ENCODE data around the gene PRKN.
"Not testable (repeated sequence)": the region's sequence is repeated elsewhere in the genome, so short reads cannot be mapped to it uniquely, and the experiment has no call there.

Gene PRKN

DNA sequence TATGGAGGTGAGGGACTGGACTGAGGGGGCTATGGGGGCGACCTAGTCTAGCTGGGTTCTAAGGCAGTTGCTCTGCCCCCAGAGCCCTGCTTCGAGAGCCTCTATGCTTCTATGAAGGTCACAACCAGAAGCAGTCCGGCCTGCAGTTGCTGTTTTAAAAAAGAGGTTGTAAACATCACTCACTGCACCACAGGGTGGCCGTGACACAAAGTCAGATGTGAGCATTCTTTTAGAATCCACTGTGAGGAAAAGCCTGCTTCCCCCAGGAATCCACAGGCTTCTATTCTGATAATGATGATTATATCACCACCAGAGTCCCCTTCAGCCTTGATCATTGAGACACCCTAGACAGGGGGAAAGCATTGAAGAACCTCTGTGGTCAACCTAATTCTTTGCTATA is 1224.0 kb downstream of the PRKN start:
- no peak for DNase-seq

DNA sequence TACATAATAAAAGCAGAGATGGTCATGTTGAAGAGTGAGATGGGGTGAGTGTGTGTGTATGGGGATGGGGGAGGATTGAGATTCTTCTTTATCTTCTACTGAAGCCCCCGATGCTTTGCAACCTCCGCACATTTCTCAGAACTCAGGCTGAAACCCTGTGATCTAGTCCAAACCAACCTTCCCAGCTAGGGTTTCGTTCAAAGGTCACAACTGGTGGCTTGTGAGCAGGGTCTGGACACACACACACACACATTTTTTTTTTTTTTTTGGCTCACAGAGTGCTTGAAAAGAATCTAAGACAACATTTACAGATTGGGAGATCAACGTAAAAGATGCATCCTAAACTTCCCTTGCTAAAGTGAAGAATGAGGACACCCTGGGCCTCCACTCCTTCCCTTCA is 1228.7 kb downstream of the PRKN start:
- DNase-seq: no peak

DNA sequence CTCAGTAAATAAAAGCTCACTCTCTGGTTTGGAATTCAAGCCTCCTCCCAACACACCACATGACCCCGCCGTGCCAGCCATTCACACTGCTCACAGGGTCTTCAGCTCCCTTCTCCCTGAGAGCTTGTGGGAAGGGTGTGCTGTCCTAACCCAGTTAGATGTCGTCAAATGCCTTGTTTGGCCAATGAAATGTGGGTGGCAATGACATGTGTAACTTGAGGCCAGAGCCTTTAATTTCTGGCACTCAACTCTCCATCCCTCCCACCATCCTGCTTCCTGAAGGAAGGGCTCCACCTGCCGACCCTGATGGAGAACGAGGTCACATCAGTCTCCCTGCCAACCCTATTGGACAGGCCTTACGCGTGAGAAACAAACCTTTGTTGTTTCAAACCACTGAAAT is 1229.2 kb downstream of the PRKN start:
- peak in 1 of 2 experiments; percentile 4 for DNase-seq

DNA sequence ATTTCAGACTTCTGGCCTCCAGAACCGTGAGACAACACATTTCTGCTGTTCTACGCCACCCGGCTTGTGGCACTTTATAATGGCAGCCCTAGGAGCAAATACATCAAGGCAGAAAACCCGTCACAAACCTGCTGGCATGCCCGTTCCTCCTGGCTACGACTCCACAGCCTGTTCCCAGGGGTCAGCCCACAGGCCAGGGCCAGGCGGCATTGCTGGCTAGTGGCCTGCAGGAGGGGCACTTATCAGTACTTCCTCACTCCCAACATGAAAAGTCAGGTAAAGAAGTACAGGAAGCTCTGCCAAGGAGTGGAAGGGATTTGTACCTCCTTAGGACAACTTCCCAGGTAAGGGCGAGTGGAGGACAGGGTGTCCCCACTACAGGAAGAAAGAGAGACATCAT is 1230.6 kb downstream of the PRKN start:
- no peak for DNase-seq

DNA sequence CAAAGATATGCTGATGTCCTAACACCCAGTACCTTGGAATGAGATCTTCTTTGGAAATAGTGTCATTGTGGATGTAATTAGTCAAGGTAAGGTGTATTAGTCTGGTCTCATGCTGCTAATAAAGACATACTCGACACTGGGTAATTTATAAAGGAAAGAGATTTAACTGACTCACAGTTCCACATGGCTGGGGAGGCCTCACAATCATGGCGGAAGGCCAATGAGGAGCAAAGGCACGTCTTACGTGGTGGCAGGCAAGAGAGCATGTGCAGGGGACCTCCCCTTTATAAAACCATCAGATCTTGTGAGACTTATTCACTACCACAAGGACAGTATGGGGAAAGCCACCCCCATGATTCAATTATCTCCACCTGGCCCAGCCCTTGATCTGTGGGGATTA is 1231.3 kb downstream of the PRKN start:
- not testable (repeated sequence) for DNase-seq

DNA sequence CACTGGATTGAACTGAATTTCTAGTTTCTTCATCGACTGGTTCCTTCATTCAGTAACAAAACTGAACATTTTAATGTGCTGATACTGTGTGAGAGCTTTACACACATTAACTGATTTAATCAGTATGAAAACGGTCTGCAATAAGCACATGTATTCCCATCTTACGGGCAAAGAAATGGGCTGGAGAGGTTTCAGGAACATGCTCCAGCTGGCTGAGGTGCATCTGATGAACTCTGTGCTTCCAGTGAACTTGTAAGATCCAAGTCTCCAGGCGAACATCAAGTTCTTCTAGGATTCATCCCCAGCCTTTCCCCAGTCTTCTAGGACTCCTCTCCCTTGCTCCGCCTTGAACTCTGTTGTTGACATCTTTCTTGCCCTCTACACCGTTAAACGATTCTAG is 1233.0 kb downstream of the PRKN start:
- no peak for DNase-seq

DNA sequence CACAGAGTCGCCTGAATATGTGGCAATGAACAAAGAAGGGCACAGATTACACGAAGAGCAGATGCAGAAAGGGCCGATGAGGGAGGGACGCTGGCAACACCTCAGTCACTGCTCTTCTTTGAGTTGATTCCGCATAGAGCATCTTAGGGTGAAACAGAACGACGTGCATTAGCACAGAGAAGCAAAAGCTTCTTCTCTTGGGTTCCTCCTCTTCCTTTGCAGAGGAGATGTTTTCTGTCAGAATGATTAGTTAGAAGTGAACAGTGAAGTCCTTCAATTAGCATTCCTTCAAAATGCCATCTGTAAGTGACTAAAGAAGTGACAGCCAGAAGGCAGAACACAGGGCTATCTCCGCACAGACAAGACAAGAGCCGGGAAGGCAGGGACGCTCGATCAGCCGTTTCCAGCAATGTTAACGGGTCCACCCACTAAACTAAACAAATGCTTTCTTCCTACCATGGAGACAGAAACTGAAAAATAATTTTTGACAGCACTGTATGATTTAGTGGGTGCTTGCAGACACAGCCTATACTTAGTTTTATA is 1233.9 kb downstream of the PRKN start:
- no peak for DNase-seq

DNA sequence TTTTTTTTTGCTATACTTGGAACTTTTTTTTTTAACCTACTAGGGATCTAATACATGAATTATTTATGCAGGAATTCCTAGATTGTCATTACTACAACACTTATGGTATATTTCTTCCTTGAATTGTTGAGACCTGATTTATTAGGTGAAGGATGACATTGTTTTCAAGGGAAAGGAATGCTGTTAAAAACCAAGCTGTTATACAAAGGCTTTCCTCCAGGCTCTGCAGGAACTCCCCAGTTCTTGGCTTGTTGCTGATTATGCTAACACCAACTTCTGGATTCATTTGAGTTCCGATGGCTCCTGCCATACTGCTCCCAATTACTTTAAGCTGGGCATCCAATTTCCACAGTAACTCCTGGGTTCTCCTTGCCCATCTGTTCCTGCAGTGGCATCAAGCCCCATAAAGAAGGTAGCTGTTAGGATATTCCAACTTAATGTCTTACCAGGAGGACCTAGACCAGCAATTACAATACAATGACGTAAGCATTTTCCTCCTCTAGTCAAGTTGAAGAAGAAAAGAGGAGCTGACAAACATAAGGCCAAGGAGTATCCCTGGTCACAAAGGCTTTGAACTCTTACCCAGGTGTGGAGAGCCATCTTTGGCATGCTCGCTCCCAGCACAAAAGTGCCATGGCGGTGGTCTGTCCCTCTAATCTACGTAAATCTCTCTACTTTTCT is 1237.8 kb downstream of the PRKN start:
- no peak for DNase-seq

DNA sequence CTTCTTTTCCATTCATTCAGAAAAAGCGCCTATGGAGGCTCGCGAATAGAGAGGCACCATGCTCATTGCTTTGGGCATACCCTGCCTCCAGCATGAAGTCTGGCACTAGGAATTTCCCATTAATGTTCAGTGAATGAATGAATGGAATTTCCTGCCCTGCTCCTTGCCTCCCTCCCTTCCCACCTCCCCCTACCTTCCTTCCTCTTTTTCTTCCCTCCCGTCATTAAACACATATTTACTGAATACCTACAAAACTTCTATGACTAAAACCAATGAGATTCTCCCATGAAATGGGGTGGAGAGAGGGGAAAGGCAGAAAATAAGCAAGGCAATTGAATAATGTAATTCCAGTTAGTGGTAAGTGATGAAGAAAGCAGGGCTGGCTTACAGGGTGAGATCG is 1239.9 kb downstream of the PRKN start:
- DNase-seq: no peak

DNA sequence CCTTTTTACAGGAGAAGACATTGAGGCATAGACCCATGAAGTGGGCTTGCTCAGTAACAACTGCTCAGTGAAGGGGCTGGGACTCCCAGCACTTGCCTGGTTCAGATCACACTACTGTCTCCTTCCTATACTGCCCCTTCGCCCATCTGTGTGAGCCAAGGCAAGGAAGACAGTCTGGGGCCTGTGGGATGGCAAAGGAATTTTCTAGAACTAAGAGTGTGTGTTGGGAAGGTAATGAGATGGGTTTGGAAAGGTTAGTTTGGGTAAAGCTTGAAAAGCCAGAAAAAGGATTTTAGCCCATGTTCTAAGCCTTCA is 1240.4 kb downstream of the PRKN start:
- no peak for DNase-seq

DNA sequence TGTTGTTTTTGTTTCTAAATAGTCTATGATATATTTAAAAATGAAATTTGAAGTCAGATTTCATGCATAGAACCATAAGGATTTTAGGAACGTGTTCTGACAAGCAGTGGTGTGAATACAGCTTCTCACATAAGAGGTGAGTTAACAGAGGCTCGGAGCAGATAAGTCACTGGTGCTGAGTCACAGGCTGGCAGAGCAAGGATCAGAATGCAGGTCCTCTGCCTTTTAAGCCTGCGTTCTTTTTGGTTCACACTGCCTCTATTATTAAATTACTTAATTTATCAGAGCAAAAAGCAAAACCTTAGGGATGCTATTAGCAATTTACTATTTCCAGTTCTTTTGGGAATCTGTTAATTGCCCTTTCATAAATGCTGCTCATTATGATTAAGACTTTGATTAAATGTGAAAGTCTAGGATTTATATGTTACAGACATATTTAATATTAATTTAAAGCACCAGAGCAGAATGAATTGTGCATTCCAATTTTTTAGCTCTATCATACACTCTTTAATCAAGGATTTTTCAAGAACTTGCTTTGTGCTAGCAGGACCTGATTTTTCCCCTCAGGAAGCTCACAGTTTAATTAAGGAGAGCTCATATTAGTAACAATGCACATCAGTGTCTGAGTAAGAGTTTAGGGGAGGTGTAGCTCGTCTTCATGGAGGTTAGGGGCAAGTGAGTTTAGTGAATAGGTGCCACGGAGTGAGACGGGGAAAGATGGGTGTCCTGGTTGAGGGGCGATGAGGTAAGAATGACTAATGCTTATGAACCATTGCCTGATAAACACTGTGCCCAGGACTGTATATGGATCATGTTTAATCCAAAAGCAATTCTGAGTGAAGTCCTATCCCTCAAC is 1241.0 kb downstream of the PRKN start:
- DNase-seq: no peak

DNA sequence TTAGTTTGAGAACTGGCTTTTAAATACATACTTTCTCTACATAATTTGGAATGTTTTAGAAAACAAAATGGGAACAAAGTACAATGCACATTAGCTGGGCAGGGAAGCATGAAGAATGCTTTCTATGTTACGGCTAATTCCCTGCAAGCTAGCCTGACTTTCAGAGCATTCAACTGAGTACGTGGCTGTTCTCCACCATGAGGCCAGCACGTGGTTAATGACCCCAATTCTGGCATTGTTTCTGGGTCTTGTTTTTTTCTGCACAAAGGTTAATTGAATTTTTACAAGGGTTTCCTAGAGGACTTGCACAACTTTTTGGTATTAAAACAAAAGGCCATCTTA is 1245.1 kb downstream of the PRKN start:
- DNase-seq: no peak

DNA sequence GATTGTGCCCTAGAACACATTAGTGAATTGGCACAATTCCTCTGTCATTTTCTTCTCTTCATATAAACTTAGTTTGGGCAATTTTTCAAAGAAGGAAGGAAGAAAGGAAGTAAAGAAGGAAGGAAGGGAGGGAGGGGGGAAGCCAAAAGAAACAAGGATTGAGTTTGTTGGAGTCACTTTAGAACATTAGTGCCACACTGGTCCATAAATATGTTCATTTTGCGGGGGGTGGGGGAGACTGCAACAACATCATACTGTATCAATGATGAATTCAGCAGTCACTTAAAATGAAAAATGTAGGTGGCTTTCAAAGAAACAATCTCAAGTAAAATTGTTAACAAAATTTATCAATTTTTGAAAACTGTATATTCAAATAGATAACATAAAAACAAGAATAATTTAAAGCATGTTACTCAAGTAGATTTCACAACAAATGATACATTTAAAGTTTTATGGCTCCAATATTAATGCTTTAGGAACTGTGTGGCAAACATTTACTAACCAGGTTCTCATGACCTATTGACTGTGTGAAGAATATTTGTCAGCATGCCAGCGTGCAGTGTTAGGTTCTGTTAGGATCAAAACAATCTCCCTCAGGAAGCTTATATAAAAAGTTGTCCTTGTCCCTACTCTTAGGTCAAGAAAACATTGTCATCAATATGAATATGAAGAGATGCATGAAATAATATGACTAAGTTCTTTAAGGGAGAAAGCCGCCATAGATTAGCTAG is 1245.6 kb downstream of the PRKN start:
- no peak for DNase-seq

DNA sequence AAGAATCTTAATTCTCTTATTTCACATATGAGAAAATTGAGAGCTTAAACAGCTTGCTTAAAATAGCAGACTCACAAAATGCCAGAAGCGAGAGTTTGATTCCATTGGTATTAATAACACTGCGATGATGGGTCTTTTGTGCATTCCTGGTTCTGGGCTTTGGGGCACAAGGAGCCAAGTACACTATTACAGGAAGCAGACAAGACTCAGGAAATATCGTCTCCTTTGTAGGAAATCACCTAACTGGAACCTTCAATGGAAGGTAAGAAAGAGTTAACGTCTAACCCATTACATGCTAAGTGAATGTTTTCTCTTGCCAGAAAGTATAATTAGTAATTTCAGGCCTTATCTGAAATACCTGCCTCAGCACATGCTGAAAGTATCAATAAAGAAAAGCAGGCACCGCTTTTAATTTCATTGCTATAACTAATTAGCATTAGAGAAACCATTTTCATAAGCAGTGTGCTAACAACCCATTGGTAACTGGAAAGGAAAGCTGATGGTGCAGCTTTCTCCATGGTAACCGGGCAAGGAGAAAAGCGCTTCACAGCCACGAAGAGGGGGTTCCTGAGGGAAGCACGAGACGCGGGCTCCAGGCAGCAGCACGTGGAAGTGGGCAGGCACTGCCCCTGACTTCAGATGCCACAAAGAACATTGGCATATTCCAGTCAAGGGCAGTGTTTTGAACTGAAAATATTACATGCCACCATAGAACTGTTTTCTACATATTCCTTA is 1247.0 kb downstream of the PRKN start:
- no peak for DNase-seq

DNA sequence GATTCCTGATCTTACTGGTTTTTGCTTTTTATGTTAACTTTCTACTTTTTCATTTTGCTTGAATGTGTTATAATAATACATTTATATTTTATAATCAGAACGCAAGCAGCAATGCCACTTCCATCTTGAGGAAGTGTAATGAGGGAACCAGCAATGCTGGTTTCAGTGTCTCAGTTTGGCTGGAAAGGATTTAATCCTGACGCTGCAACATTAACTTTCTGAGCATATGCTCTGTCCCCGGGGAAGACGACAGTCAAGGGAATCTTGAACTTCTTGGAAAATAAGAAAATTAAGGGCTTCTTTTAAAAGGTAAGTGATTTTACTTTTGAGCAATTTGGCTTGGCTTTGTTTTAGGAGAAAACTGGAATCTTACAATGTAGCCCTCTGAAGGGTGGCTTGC is 1248.2 kb downstream of the PRKN start:
- no peak for DNase-seq

DNA sequence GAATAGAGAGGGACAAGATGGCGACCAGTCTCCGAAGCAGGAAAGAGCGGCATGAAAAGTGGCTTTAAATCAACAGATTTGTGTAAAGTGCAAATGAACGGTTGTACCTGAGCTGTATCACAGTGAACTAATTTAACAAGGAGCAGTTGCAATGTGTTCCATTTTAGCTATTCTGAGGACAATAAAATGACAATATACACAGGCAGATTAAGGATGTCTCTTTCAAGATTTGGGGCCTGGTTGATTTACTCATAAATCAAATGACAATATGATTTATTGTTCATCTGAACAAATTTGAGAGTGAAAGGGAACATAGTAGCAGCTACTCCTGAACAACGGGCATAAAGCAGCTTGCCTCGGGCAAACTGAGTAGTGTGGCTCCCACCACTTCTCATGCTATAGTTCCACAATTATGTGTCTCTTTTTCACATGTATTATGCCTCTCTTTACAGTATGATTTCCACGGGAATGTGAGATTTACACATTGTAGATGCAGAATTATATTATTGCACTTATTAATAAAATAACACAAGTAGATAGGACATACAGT is 1249.6 kb downstream of the PRKN start:
- peak; percentile 25 to 29 for DNase-seq

DNA sequence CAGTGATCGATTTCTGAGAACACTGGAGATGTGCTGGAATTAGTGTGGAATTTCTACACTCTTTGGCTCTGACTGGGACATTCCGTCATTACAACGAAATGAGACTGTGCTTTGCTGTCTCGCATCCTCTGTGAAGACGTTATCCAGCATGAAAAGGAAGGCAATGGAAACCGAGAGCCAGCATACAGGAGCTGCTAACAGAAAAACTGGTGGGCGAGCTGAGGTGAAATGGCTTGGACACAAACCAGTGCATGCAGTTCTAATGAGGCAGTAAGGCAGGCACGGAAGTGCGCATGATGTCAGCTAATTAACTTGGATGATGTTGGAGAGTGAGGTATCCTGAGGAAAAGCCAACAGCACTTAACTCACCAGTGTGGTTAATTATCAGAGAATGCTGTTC is 1250.9 kb downstream of the PRKN start:
- no peak for DNase-seq

DNA sequence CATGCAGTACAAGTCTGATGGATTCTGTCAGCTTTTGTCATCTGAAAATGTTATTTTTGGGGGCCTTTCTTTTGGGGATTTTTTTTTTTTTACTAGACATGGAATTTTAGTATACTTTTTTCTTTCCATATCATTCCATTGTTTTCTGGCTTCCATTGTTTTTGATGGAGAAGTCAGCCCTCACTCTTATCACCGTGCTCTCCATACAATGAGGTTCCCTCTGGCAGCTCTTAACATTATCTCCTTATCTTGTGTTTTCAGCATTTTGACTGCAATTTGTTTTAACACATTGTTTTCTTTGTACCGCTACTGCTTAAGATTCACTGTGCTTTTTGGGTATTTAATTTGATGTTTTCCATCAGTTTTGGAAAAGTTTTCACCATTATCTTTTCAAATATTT is 1262.2 kb downstream of the PRKN start:
- no peak for DNase-seq

DNA sequence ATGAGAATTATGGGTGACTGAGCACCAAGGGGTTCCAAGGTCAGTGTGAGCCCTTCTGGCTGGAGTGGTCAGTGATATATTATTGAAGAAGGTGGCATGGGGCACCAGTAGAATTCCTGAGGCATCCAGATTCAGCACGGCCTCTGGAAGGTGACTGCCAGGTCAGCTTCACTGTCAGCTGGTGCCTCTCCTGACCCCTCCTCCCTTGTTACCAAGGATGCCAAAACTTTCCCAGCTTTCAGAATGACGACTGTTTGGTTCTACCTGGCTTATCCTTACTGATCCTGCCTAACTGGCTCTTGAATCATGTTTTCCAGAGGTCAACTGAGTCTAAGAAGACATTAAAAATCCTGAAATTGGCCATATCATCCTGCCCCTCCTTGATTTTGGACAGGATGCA is 1264.5 kb downstream of the PRKN start:
- DNase-seq: no peak

DNA sequence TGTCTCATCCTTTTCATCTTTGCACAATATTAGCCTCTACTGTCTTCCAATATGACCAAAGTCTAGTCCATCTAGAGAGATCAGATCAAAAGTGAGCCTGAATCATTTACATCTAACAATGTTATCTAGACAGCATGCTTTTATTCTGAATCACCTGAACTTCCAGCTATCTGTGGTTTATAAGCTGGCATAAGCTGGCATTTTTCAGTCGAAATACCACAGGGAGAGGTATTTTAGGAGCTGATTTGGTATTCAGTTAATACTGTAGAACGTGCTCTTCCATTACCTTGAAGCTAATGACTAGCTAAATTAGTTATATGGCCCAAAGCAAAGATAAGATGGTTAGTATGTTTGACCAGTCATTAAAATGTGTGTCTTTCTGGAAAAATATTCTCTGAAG is 1265.4 kb downstream of the PRKN start:
- DNase-seq: no peak

DNA sequence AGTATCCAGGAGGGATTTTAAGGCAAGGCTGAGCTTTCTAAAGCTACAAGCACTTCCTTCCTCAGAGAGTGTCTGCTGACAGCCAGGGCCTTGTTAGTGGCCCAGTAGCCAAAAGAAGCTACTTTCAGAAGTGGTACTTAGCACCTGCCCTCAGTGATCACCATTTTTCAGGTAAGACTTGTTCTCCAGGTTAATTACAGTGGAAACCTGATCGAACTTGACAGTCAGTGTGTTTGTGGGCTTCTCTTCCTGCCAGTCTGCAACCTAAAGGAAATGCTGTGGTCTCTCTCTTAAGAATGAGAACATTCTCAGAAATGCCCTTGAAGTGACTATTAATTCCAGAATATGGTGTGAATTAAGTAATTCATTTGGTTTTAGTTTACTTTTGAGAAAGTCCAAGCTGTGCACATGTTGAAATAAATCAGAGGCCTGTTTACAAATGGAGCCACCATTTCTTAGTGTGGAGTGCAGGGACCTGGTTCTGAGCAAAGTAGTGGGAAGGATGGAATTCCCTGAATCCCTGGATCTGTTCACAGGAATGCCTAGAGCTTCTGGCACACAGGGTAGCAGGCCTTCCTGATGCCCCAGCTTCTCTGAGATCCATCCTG is 1268.5 kb downstream of the PRKN start:
- no peak for DNase-seq

DNA sequence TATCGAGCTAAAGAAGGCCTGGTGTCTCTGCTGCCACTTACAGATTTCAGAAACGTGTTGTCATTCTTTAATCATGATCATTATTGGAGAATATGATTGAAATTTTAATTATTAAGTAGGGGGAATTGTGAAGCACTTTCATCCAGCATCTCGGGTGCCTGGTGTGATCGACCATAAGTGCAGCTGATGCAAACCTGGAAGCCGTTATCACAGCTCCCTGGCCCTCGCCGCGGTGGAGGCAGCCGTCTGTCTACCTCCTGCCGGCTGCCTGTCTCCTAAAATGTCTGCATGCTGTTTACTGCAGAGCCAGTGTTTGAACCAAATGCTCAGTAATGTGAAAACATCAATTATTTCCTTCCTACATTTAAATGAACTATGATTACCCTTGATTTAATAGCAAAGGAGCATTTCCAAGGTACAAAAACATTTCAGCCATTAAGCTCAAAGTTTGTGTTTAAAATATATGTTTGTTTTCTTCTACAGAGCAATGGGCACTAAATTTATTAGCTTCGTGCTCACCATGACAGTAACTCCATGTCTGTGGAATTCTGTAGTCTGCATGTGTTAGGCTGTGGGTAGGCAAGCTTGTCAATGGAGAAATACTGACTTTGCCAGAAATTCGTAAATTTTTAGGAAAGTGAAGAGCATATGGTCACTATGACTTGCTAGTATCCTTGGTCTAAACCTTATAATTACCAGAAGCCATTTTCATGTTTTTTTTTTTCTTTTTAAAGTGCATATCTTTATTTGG is 1269.2 kb downstream of the PRKN start:
- DNase-seq: no peak
